ENCODE measurements around the gene GASK1A. TPM values are rescaled to one million over a fixed set of nuclear protein-coding genes. Genes with fewer than 3 reads are reported as not detected.

GASK1A gene
- polyA plus RNA-seq, 1 experiment, result 0.78 TPM

DNA sequence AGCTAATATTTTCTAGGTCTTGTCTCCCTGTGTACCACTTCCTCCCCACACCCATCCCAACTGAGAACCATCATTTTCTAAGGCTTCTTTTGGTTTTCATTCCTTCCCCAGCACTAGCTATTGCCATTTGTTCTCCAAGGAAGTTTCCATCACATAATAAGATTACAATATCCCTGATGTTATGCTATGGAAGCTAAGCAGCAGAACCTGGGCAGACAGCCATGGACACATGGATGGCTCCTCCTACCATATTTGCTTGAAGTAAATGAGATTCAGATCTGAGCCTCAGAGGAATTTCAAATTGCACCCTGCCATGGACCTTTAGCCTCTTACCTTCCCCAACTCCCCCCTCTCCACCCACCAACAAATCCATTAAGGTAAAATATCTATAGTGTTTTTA, 31.5 kb downstream of the GASK1A start:
- CTCF ChIA-PET, result no interaction called here
- TF ChIP-seq CTCF (IDR thresholded peaks at IDR 0.05; ENCODE audit: insufficient read depth, low read depth, low read length), result no peak
- no peaks in the 10 kb centered on the region; the same call in none of the 2 replicates for H3K27me3 ChIP-seq (ENCODE audit: control insufficient read depth, insufficient read depth, low read length)
- no peaks in the 10 kb centered on the region for H3K36me3 ChIP-seq (ENCODE audit: control insufficient read depth, insufficient read depth, low read length)
- no peak for DNase-seq (ENCODE audit: low read depth)
- POLR2A ChIA-PET, result no interaction called here
- no peak overlapping the region for H3K4me3 ChIP-seq (ENCODE audit: low read depth, low read length)

DNA sequence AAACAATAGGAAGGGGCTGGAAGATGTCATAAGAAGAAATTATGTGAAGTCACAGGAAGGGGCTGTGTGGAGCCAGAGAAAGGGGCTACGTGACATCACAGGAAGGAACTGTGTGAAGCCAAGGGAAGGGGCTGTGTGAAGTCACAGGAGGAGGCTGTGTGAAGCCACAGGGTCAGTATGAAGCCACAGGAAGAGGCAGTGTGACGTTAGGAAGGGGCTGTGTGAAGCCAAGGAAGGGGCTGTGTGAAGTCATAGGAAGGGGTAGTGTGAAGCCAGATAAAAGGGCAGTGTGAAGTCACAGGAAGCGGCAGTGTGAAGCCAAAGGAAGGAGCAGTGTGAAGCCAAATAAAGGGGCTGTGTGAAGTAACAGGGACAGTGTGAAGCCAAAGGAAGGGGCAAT, 32.5 kb downstream of the GASK1A start:
- TF ChIP-seq CTCF (IDR thresholded peaks at IDR 0.05; ENCODE audit: insufficient read depth, low read depth, low read length), result no peak
- Histone ChIP-seq H3K4me3 (ENCODE audit: low read depth, low read length) (no peak overlapping the region), H3K27me3 (ENCODE audit: control insufficient read depth, insufficient read depth, low read length) (no peaks in the 10 kb centered on the region; the same call in none of the 2 replicates), H3K36me3 (ENCODE audit: control insufficient read depth, insufficient read depth, low read length) (no peaks in the 10 kb centered on the region)
- ChIA-PET CTCF (no interaction called here), POLR2A (no interaction called here)
- DNase-seq (ENCODE audit: low read depth), result no peak

DNA sequence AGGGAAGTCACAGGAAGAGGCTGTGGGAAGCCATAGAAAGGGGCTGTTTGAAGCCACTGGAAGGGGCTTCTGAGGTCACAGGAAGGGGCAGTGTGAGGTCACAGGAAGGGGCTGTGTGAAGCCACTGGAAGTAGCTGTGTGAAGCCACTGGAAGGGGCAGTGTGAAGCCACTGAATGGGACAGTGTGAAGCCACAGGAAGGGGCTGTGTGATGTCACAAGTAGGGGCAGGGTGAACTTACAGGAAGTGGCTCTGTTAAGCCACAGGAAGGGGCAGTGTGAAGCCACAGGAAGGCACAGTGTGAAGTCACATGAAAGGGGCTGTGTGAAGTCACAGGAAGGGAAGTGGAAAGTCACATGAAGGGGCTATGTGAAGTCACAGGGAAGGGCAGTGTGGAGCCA, 33.1 kb downstream of the GASK1A start:
- CTCF ChIA-PET, result no interaction called here
- Histone ChIP-seq H3K36me3 (ENCODE audit: control insufficient read depth, insufficient read depth, low read length) (no peaks in the 10 kb centered on the region), H3K27me3 (ENCODE audit: control insufficient read depth, insufficient read depth, low read length) (no peaks in the 10 kb centered on the region; the same call in none of the 2 replicates), H3K4me3 (ENCODE audit: low read depth, low read length) (no peak overlapping the region)
- TF ChIP-seq CTCF (IDR thresholded peaks at IDR 0.05; ENCODE audit: insufficient read depth, low read depth, low read length), result no peak
- POLR2A ChIA-PET, result no interaction called here
- no peak for DNase-seq (ENCODE audit: low read depth)

DNA sequence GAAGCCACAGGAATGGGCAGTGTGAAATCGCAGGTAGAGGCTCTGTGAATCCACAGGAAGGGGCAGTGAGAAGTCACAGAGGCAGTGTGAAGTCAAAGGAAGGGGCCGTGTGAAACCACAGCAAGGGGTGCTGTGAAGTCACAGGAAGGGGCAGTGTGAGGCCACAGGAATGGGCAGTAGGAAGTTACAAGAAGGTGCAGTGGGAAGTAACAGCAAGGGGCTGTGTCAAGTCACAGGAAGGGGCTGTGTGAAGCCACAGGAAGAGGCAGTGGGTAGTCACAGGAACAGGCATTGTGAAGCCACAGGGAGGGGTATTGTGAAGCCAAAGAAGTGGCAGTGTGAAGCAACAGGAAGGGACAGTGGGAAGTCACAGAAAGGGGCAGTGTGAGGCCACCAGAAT, 34.1 kb downstream of the GASK1A start:
- no peaks in the 10 kb centered on the region; the same call in none of the 2 replicates for H3K27me3 ChIP-seq (ENCODE audit: control insufficient read depth, insufficient read depth, low read length)
- POLR2A ChIA-PET, result no interaction called here
- no peak overlapping the region for H3K4me3 ChIP-seq (ENCODE audit: low read depth, low read length)
- H3K36me3 ChIP-seq (ENCODE audit: control insufficient read depth, insufficient read depth, low read length), result no peaks in the 10 kb centered on the region
- no peak for DNase-seq (ENCODE audit: low read depth)
- no peak for TF ChIP-seq CTCF (IDR thresholded peaks at IDR 0.05; ENCODE audit: insufficient read depth, low read depth, low read length)
- CTCF ChIA-PET, result no interaction called here

DNA sequence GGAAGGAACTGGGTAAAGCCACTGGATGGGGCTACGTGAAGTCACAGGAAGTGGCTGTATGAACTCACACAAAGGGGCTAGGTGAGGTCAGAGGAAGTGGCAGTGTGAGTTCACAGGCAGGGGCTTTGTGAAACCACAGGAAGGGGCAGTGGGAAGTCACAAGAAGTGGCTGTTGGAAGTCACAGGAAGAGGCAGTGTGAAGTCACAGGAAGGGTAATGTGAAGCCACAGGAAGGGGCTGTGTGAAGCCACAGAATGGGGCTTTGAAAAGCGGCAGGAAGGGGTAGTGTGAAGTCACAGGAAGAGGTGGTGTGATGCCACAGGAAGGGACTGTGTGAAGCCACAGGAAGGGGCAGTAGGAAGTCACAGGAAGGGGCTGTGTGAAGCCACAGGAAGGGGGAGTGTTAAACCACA, 34.6 kb downstream of the GASK1A start:
- ChIA-PET CTCF (no interaction called here), POLR2A (no interaction called here)
- Histone ChIP-seq H3K4me3 (ENCODE audit: low read depth, low read length) (no peak overlapping the region), H3K27me3 (ENCODE audit: control insufficient read depth, insufficient read depth, low read length) (no peaks in the 10 kb centered on the region), H3K36me3 (ENCODE audit: control insufficient read depth, insufficient read depth, low read length) (no peaks in the 10 kb centered on the region)
- no peak for TF ChIP-seq CTCF (IDR thresholded peaks at IDR 0.05; ENCODE audit: insufficient read depth, low read depth, low read length)
- no peak for DNase-seq (ENCODE audit: low read depth)
